ENCODE data around the gene ASTL. TPM values are rescaled to one million over a fixed set of nuclear protein-coding genes. Genes with fewer than 3 reads are reported as not detected.

The ASTL gene
- not detected for polyA plus RNA-seq

DNA sequence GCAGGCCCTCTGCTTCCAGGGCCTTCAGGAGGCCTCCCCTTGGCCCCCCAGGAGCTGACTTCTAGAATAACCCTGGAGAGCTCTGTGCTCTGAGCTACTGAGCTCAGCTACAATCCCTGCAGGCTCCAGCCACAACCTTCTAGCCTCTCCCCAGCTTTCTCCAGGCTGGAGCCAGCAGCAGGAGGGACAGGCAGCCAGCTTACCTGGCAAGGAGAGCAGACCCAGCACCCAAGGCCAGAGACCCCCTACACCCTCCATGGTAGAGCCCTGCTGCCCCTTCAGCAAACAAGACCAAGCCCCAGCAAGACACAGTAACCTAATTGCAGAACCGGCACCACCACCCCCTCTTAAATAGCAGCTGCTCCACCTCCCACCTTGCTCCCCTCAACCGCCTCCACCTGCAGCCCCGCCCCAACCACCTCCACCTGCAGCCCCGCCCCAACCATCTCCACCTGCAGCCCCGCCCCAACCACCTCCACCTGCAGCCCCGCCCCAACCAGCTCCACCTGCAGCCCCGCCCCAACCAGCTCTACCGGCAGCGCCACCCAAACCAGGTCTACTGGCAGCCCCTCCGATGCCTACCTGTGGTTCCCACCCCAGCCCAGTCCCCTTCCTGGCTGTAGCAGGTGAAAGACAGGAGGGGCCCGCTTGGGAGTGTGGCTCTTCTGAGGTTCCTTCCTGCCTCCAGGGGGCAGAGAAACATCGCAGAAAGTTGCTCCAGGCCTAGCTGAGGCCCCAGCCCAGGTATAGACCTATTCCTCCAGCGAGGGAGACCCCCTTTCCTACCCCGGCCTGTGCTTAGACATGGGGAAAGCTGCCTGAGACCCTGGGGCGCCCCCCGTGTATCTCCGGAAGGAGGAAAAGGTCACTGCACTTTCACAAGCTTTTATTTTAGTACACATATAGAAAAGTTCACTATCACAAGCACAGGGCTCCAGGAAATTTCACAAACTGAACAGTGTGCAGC lies at the start of gene ASTL:
Gene ASTL (minus strand): TSS at position 324 of the 967 bp plus-strand sequence. CDS start 66 bp downstream, at position 258.
- Mint-ChIP-seq H3K4me1 (peaks cover 43 to 49% of the 10 kb centered on the region in 2 donors), H3K27ac (peak within 1 kb of the TSS in 5 of 6 donors; percentile 64 to 87 (median 68)), H3K27me3 (ENCODE audit: low read depth in 3 of 3) (peaks cover 11 to 31% (median 15%) of the 10 kb centered on the region in 3 donors), H3K36me3 (peaks cover 3 to 8% (median 4%) of the 10 kb centered on the region in 3 donors), H3K4me3 (peak within 1 kb of the TSS in 2 of 5 donors; percentile 46 to 69), H3K9me3 (no peaks in the 10 kb centered on the region)
- DNase-seq, result peak; percentile 65 to 71 (median 68)

DNA sequence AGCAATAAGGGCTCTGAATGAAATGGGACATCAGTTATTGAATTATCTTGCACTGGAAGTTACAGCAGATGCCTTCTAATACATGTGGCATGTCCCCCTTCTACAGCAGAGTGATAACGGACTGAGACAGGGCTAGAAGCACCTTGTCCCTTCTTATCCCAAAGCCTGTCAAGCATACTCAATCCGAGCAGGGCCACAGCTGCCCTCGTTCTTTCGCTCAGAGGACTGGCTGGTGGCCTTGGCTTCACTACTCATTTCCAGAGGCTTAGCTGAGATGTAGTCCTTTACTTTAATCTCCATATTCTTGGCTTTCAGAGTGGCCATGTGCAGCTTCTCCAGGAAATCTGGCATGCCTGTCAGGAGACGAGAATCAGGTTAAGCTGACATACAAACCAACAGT lies 48.3 kb upstream of the ASTL start:
- no peaks in the 10 kb centered on the region for H3K27me3 Mint-ChIP-seq (ENCODE audit: low read depth in 3 of 3)
- H3K4me1 Mint-ChIP-seq, result peaks cover 5 to 6% of the 10 kb centered on the region in 2 donors
- peaks cover 15 to 43% (median 23%) of the 10 kb centered on the region in 3 donors for H3K36me3 Mint-ChIP-seq
- H3K4me3 Mint-ChIP-seq, result no peak overlapping the region
- no peaks in the 10 kb centered on the region for H3K9me3 Mint-ChIP-seq
- no peak overlapping the region for H3K27ac Mint-ChIP-seq
- no peak for DNase-seq

DNA sequence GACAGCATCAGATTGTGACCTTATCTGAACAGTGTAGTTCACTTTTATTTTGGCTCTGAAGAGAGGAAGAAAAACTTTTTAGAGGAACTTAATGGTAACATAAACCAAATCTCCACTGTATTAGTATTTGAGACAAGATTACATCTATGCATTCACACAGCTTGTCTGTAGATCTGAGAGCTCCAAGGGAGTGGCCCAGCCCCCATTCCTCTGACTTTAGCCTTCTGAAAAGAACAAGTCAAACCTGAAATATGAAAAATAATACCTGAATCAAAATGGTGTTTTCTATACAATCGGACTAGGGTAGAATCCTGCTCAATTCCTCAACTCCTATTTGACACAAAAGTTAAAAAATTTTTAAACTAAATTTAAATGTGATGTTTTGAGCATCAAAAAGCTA lies 47.2 kb upstream of the ASTL start:
- peak overlapping the region in 2 of 6 donors; percentile 57 to 71 for H3K27ac Mint-ChIP-seq
- peaks cover 0 to 2% (median 0%) of the 10 kb centered on the region in 3 donors for H3K27me3 Mint-ChIP-seq (ENCODE audit: low read depth in 3 of 3)
- no peak overlapping the region for H3K4me3 Mint-ChIP-seq
- H3K4me1 Mint-ChIP-seq, result peaks cover 15 to 17% of the 10 kb centered on the region in 2 donors
- no peak for DNase-seq
- no peaks in the 10 kb centered on the region for H3K9me3 Mint-ChIP-seq
- H3K36me3 Mint-ChIP-seq, result peaks cover 15 to 38% (median 18%) of the 10 kb centered on the region in 3 donors

DNA sequence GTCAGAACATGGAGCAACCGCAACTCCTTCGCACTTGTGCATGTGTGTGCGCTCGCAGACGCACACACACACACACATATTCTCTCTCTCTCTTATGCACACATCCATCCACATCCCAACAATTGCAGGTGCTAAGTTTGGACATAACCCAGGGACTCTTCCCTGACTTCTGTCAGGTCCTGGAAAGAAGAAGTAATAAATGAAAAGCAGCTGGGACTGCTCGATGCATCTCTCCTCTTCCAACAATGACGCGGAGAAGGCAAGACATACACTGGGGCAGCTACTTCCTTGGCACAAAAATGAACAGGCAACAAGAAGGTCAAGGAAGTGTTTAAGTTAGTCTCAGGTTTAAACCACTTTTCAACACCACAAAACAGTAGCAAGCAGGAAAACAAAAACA lies 46.7 kb upstream of the ASTL start:
- peaks cover 15 to 38% (median 18%) of the 10 kb centered on the region in 3 donors for H3K36me3 Mint-ChIP-seq

DNA sequence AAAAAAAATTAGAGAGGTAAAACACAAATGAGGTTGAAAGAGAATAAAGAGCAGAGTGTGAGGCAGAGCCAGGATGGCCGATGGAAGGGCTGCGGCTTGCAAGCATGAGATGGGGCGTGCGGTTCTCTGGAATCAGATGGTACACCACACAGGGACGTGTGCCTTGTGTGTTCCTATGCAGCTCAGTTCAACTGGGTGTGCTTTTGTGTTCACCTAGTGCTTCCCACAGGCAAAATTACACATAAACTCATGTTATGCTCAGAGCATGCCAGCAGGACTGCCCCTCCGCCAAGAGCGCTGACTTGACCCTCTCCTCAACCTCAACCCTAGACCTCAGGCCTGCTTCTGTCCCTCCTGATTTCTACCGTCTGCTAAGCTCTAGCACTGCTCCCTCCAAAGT lies 45.9 kb upstream of the ASTL start:
- peaks cover 0 to 2% (median 0%) of the 10 kb centered on the region in 3 donors for H3K27me3 Mint-ChIP-seq (ENCODE audit: low read depth in 3 of 3)
- DNase-seq, result no peak
- peak overlapping the region in 4 of 6 donors; percentile 24 to 70 (median 46) for H3K27ac Mint-ChIP-seq
- H3K4me3 Mint-ChIP-seq, result no peak overlapping the region
- peaks cover 15 to 34% (median 18%) of the 10 kb centered on the region in 3 donors for H3K36me3 Mint-ChIP-seq
- H3K4me1 Mint-ChIP-seq, result peaks cover 26 to 30% of the 10 kb centered on the region in 2 donors
- H3K9me3 Mint-ChIP-seq, result no peaks in the 10 kb centered on the region

More for the DNA sequence above, 46.7 kb upstream of the ASTL start:
- Mint-ChIP-seq H3K4me3 (no peak overlapping the region), H3K27me3 (ENCODE audit: low read depth in 3 of 3) (peaks cover 0 to 2% (median 0%) of the 10 kb centered on the region in 3 donors), H3K4me1 (peaks cover 19 to 22% of the 10 kb centered on the region in 2 donors), H3K9me3 (no peaks in the 10 kb centered on the region), H3K27ac (peak overlapping the region in 4 of 6 donors; percentile 22 to 73 (median 64))
- no peak for DNase-seq

DNA sequence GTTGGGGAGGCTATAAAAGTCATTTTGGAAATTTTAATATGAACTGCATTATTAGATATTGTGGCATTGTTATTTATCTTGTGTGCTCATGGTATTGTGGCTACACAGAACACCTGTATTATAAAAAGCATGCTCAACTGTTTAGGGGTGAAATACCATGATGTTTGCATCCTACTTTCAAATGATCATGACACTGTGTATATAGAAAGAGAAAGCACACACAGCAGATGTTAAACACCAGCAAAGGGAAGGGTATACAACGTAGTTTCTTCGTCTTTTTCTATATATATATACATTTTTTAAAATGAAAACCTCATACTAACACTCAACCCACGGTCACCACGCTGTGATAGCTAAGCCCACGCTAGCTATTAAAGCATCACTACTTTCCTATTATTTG lies 43.2 kb upstream of the ASTL start:
- Mint-ChIP-seq H3K27ac (peak overlapping the region; percentile 4 to 80 (median 66)), H3K36me3 (peaks cover 12 to 24% (median 18%) of the 10 kb centered on the region in 3 donors), H3K4me3 (peak overlapping the region in 3 of 5 donors; percentile 6 to 33 (median 10)), H3K9me3 (no peaks in the 10 kb centered on the region), H3K4me1 (peaks cover 26 to 30% of the 10 kb centered on the region in 2 donors), H3K27me3 (ENCODE audit: low read depth in 3 of 3) (peaks cover 0 to 2% (median 0%) of the 10 kb centered on the region in 3 donors)
- DNase-seq, result no peak

DNA sequence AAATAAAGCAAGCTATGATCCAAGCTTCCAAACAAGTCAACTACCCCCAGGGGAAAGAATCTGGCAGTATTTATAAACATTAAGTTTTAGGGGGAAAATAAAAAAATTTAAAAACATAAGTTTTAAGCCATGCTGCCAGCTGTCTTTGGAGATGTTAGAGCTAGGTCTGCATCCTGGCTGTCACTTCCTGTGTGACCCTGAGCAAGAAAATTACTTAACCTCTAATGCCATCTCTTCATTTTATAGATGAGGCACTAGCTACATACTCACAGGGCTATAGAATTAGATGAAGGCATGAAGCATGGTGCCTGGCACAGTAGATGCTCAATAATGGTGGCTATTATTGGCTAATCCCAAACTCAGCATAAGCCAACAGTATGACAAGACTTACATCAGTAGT lies 42.2 kb upstream of the ASTL start:
- peak overlapping the region in 4 of 6 donors; percentile 23 to 78 (median 74) for H3K27ac Mint-ChIP-seq
- no peak for DNase-seq
- H3K4me1 Mint-ChIP-seq, result peaks cover 26 to 30% of the 10 kb centered on the region in 2 donors
- H3K36me3 Mint-ChIP-seq, result peaks cover 12 to 18% (median 14%) of the 10 kb centered on the region in 3 donors
- peaks cover 0 to 4% (median 0%) of the 10 kb centered on the region in 3 donors for H3K27me3 Mint-ChIP-seq (ENCODE audit: low read depth in 3 of 3)
- H3K4me3 Mint-ChIP-seq, result peak overlapping the region; percentile 0 to 67 (median 24)
- no peaks in the 10 kb centered on the region for H3K9me3 Mint-ChIP-seq

DNA sequence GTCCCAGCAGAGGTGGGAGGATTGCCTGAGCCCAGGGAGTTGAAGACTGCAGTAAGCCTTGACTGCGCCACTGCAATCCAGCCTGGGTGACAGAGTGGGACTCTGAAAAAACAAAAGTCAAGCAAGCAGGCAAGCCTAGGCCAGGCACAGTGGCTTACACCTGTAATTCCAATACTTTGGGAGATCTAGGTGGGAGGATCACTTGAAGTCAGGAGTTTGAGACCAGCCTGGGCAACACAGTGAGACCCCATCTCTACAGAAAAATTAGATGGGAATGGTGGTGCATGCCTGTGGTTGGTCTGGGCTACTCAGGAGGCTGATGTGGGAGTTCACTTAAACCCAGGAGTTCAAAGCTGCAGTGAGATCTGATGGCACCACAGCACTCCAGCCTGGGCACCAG lies 41.7 kb upstream of the ASTL start:
- no peaks in the 10 kb centered on the region for H3K9me3 Mint-ChIP-seq
- H3K4me1 Mint-ChIP-seq, result peaks cover 26 to 30% of the 10 kb centered on the region in 2 donors
- peaks cover 0 to 4% (median 0%) of the 10 kb centered on the region in 3 donors for H3K27me3 Mint-ChIP-seq (ENCODE audit: low read depth in 3 of 3)
- H3K36me3 Mint-ChIP-seq, result peaks cover 6 to 14% (median 9%) of the 10 kb centered on the region in 3 donors
- H3K27ac Mint-ChIP-seq, result peak overlapping the region; percentile 20 to 77 (median 56)
- DNase-seq, result no peak
- peak overlapping the region in 2 of 5 donors; percentile 6 to 38 for H3K4me3 Mint-ChIP-seq

DNA sequence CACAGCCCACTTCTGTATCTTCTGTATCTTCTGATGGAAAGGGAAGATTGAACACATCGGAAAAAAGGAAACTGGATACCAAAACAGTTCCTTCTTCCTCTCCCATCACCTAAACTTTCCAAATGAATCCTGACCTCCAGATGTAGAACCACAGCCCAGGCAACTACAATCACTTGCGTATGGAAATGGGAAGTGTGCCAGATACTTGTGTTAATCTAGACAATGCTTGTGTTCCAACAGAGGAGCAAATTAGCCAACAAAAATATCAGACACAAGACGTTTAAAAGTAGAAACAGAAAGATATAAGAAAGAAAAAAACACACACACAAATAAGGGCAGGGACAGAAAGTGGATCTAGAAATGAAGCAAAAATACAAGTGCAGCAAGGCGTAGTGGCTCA lies 38.4 kb upstream of the ASTL start:
- peaks cover 27 to 31% of the 10 kb centered on the region in 2 donors for H3K4me1 Mint-ChIP-seq
- H3K9me3 Mint-ChIP-seq, result no peaks in the 10 kb centered on the region
- peak overlapping the region in 1 of 6 donors; percentile 74 for H3K27ac Mint-ChIP-seq
- H3K27me3 Mint-ChIP-seq (ENCODE audit: low read depth in 3 of 3), result peaks cover 0 to 7% (median 0%) of the 10 kb centered on the region in 3 donors
- H3K4me3 Mint-ChIP-seq, result no peak overlapping the region
- peaks cover 0 to 3% (median 0%) of the 10 kb centered on the region in 3 donors for H3K36me3 Mint-ChIP-seq
- no peak for DNase-seq

DNA sequence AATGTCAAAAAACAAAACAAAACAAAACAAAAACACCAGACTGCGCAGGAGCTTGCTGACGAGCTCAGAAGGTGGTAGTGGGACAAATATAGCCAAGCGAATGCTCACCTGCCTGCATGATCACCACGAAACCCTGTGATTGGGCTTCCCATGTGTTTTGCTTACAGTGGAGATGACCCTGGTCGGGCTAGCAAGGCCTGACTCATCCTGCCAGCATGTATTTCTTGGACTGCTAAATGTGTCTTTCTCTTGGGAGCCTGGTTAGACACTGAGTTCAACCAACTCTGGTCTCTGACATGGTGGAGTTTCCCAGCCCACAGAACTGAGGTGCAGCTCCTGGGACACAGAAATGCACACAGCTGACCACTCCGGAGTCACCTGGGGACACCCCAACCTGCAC lies 37.6 kb upstream of the ASTL start:
- H3K9me3 Mint-ChIP-seq, result no peaks in the 10 kb centered on the region

DNA sequence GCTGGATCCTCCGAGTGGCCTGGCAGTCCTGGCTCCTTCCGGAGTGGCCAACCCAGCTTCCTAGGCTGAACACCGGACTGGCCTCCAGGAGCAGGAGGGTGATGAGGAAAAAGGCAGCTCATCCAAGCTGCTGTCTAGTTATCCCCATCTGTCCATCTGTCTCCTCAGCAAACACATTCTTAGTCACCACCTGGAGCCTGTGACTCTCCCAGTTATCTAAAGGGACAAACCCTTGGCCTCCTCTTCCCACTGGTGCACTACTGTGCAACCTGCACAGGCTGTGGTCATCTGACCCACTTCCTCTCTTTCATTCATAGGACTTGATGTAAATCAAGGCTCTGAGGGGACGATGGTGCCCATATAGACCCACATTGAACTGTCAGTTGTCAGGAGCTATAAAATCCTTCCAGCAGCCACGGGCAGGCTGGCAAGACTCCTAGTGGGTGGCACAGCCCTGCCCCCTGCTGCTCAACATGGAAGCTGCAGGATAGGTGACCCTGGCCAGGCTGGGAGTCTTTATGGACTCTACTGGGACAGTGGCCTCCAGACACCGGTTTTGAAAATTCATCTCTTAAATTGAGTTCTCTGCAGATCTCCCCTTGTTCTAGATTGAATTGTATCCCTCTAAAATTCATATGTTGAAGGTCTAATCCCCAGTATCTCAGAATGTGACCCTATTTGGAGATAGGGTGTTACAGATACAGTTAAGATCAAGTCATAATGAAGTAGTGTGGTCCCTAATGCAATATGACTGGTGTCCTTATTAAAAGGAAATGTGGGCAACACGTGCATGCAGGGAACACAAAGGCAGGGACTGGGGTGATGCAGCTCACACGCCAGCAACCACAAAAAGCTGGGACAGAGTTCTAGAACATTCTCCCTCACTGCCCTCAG lies 36.2 kb upstream of the ASTL start:
- no peak overlapping the region for H3K4me3 Mint-ChIP-seq
- H3K36me3 Mint-ChIP-seq, result peaks cover 0 to 3% (median 0%) of the 10 kb centered on the region in 3 donors
- DNase-seq, result peak; percentile 76 to 82 (median 79)
- H3K4me1 Mint-ChIP-seq, result peaks cover 8 to 9% of the 10 kb centered on the region in 2 donors
- H3K27me3 Mint-ChIP-seq (ENCODE audit: low read depth in 3 of 3), result peaks cover 0 to 6% (median 1%) of the 10 kb centered on the region in 3 donors
- H3K9me3 Mint-ChIP-seq, result no peaks in the 10 kb centered on the region
- peak overlapping the region in 5 of 6 donors; percentile 18 to 88 (median 83) for H3K27ac Mint-ChIP-seq

More for the DNA sequence above, 37.6 kb upstream of the ASTL start:
- peaks cover 0 to 7% (median 0%) of the 10 kb centered on the region in 3 donors for H3K27me3 Mint-ChIP-seq (ENCODE audit: low read depth in 3 of 3)
- no peak overlapping the region for H3K4me3 Mint-ChIP-seq
- H3K27ac Mint-ChIP-seq, result no peak overlapping the region
- no peak for DNase-seq
- H3K36me3 Mint-ChIP-seq, result peaks cover 0 to 3% (median 0%) of the 10 kb centered on the region in 3 donors
- peaks cover 21 to 24% of the 10 kb centered on the region in 2 donors for H3K4me1 Mint-ChIP-seq

DNA sequence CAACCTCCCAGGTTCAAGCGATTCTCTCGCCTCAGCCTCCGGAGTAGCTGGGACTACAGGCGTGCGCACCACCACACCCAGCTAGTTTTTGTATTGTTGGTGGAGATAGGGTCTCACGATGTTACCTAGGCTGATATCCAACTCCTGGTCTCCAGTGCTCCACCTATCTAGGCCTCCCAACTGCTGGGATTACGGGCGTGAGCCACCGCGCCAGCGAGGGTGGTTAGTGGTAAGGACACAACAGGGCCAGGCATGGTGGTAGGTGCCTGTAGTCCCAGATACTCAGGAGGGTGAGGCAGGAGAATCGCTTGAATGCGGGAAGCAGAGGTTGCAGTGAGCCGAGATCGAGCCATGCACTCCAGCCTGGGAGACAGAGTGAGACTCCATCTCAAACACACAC lies 33.5 kb upstream of the ASTL start:
- H3K4me1 Mint-ChIP-seq, result peaks cover 9 to 16% of the 10 kb centered on the region in 2 donors
- H3K27me3 Mint-ChIP-seq (ENCODE audit: low read depth in 3 of 3), result peaks cover 0 to 9% (median 2%) of the 10 kb centered on the region in 3 donors
- H3K9me3 Mint-ChIP-seq, result peaks cover 0 to 1% (median 0%) of the 10 kb centered on the region in 6 donors
- no peak for DNase-seq
- H3K4me3 Mint-ChIP-seq, result no peak overlapping the region
- peaks cover 0 to 2% (median 0%) of the 10 kb centered on the region in 3 donors for H3K36me3 Mint-ChIP-seq
- peak overlapping the region in 2 of 6 donors; percentile 16 to 71 for H3K27ac Mint-ChIP-seq

DNA sequence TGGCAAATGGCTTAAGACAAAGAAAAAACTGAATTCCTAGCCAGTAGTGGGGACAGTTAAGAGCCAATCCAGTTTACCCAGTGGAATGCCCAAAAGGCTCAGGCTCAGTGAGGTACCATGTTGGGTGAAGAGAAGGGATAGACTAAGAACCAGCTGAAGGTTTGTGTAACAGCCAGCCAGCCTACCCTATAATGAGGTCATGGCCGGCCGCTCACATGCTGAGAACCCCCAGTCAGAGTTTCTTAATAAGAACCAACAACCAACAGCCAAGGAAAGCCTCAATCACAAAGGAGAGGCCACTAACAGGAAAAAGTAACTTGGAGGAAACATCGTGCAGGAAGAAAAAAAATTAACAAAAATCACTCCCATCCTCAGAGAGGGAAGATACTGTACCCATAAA lies 32.3 kb upstream of the ASTL start:
- no peak overlapping the region for H3K4me3 Mint-ChIP-seq
- H3K27me3 Mint-ChIP-seq (ENCODE audit: low read depth in 3 of 3), result peaks cover 0 to 7% (median 2%) of the 10 kb centered on the region in 3 donors
- peaks cover 0 to 1% (median 0%) of the 10 kb centered on the region in 6 donors for H3K9me3 Mint-ChIP-seq
- no peaks in the 10 kb centered on the region for H3K36me3 Mint-ChIP-seq
- peak overlapping the region in 3 of 6 donors; percentile 4 to 75 (median 33) for H3K27ac Mint-ChIP-seq
- DNase-seq, result no peak
- H3K4me1 Mint-ChIP-seq, result peaks cover 9 to 16% of the 10 kb centered on the region in 2 donors

All from immature natural killer cell (primary cell).